H1 (cell line): ENCODE measurements around the gene ATG9B. TPM values are rescaled to one million over a fixed set of nuclear protein-coding genes. Genes with fewer than 3 reads are reported as not detected.

Source experiments
- ATF3 ChIP-seq: IDR thresholded peaks from 2 replicates; pipeline ENCODE4 v1.6.1; 2011; ENCODE audit warnings: low read depth, mild to moderate bottlenecking, low read length; ENCODE audit not compliant: insufficient read depth
- CHD7 ChIP-seq: fragments of 300-600 bp; sonication (generic); IDR thresholded peaks from 2 replicates; pipeline ENCODE4 v1.7.1; 2012; ENCODE audit warnings: low read length, moderate library complexity, mild to moderate bottlenecking, inconsistent platforms; ENCODE audit not compliant: insufficient replicate concordance
- CTCF ChIP-seq, 3 experiments: IDR thresholded peaks; 1 replicate in 2 of 3; 2 replicates in 1 of 3; pipeline versions ENCODE4 v1.5.1 to v1.6.1; 2011; ENCODE audit warnings: low read length in 3 of 3, mild to moderate bottlenecking in 3 of 3, inconsistent platforms in 2 of 3, low read depth in 1 of 3, moderate library complexity in 1 of 3; ENCODE audit not compliant: insufficient read depth in 1 of 3; ENCODE audit errors: control extremely low read depth in 1 of 3
- HDAC6 ChIP-seq: IDR thresholded peaks from one replicate; pipeline ENCODE4 v1.7.1; 2012; ENCODE audit warnings: low read depth, mild to moderate bottlenecking, inconsistent platforms, low read length, moderate library complexity
- TAF1 ChIP-seq: IDR thresholded peaks from 2 replicates; pipeline ENCODE4 v1.6.1; 2011; ENCODE audit warnings: mild to moderate bottlenecking, low read depth, low read length
- TAF7 ChIP-seq: optimal IDR thresholded peaks from 2 replicates; pipeline ENCODE3; 2011; ENCODE audit warnings: low read depth, mild to moderate bottlenecking, inconsistent platforms, low read length, moderate library complexity, borderline replicate concordance
- TBP ChIP-seq: IDR thresholded peaks from 2 replicates; pipeline ENCODE4 v1.6.1; 2011; ENCODE audit warnings: low read depth, low read length, improper control_type of control experiment
- polyA plus RNA-seq, 7 experiments: library from polyadenylated mRNA; depleted of rRNA in 3 of 7; stranded (reverse) in 5 of 7; unstranded in 2 of 7; fragments of >200 nt in 5 of 7; fragments of 200-250 nt in 2 of 7; gene quantifications; 1 replicate in 5 of 7; 2 replicates in 1 of 7; 4 replicates in 1 of 7; pipeline versions ENCODE4 v1.2.1 to v1.2.3, GENCODE V29; 2011 to 2013; ENCODE audit warnings: missing spikeins in 2 of 7, mixed read lengths in 2 of 7
- total RNA-seq: library from RNA; stranded (reverse); fragmentation: NEBNext Ultra II Directional; extraction: Animal tissue kit (Norgen Biotek cat#: 25700); gene quantifications from 2 replicates; pipeline ENCODE4 v1.2.1, GENCODE V29; 2021

Gene ATG9B
- total and polyA plus RNA-seq, 2 of the 8 experiments (the other 6 are each of a cell fraction or from before 2014, with no cell fraction given): 1.4 to 2.3 TPM

GRCh38 chr7:151025924-151026671 lies 1.8 kb upstream of the ATG9B start (continued):
- TF ChIP-seq CHD7 (no peak), TAF1 (no peak), HDAC6 (no peak), TAF7 (no peak), ATF3 (no peak), TBP (no peak), CTCF (IDR thresholded peaks at IDR 0.05; ENCODE audit: control extremely low read depth in 1 of 3, insufficient read depth in 1 of 3, low read depth in 1 of 3, low read length in 3 of 3) (no peak)
